GM19438 (cell line): ENCODE data around the gene SH3RF3.
"Not testable (repeated sequence)": the region's sequence is repeated elsewhere in the genome, so short reads cannot be mapped to it uniquely, and the experiment has no call there.

Source experiments
- ATAC-seq: cut with Tn5 transposase; IDR thresholded peaks from one replicate; pipeline ENCODE4 v1.9.1; 2021; ENCODE audit warnings: low read depth; ENCODE audit not compliant: unreplicated experiment

Gene SH3RF3

DNA sequence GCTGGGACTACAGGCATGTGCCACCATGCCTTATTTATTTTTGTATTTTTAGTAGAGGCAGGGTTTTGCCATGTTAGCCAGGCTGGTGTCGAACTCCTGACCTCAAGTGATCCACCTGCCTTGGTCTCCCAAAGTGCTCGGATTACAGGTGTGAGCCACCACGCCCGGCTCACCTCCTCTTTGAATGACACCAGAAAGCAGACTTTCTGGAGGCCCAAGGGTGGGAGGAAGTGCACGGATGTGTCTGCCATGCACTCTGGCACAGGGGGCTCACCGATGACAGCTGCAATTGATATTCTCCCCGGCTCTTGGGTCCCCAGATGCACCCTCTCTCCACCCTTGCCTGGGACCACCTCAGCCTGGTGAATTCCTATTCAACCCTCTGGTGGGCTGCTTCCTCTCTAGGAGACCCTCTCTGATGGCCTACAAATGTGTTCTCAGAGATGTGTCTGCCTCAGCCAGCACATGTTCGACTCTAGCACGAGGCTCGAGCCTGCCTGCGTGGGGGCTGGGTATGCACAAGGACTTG lies 397.5 kb downstream of the SH3RF3 start:
- ATAC-seq = no peak

DNA sequence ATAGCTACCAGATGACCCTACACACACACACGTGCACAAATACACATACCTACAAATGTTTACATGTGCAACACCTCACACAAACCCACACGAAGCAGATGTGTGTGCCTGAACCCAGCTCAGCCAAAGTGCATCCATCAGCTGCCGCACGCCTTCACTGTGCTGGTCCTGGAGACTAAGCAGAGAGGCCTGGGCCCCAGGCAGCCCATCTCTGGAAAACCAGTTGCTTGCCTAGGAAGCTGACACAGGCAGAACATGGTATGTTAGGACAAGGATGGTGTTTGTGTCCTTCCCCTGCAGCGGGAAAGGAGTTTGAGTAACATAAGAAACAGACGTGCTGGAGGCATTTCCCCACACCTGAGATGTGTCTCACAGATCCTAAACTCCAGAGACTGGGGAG lies 398.1 kb downstream of the SH3RF3 start:
- no peak for ATAC-seq

DNA sequence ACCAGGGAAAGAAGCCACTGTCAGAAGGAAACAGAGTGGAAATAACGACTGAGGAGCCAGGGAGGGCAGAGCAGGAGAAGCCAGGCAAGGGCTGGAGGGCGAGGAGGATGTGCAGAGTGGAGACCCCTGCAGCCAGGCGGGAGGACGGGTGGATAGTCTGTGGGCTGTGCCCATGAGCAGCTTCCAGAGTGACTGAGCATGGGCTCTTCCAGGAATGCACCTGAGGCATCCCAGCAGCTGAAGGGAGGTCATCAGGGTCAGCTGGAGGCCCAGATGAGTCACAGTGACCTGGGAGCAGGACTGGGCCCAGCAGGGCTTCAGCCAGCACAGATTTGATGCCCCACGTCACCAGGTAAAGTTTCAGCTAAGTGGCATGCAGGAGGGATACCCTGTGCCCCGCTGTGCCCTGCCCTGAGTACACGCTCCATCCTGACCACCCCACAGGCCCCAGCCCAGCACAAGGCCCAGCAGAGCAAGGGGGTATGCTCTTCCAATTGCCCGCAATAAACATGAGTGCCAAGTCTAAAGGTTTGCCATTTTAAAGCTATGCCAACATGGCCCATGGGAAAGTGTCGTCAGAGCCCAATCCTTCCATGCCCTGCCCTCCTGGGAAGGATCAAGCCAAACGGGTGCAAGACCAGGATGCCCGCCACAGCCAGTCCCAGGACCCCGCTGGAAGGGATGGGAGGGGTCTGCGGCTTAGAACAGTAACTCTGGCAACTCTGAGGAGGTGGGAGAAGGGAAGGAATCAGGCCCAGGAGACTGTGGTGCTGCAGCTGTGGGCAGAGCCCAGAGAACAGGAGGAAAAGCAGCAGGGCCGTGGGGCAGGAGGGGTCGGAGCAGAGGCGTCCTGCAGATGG lies 399.1 kb downstream of the SH3RF3 start:
- ATAC-seq = no peak

DNA sequence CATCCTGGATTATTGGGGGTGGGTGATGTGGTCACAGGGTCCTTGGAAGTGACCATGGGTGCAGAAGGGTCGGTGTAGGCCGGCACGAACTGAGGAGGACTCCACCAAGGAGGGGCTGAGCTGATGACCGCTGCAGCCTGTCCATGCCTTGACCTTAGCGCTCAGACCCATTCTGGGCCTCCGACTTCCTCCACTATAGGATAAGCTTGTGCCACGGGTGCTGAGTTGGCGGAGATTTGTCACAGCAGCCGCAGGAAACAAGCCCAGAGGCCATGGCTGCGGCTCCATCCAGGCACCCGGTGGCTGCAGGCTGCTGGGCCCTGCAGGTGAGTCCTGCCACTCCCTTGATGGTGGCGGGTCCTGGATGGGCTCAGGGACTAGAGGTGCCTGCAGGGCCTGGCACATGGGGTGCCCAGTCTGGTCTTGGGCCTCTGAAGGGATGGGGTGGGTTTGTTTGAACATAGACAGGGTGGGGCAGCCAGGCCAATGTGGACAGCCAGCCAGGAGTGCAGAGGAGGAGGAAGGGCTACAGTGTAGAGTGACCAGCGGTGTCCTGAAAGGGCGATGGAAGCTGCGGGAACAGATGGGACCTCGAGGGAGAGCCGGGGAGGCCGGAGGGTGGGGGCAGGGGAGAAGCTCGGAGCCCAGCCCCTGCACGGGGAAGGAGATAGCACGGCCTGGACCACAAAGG lies 400.0 kb downstream of the SH3RF3 start:
- ATAC-seq = no peak

DNA sequence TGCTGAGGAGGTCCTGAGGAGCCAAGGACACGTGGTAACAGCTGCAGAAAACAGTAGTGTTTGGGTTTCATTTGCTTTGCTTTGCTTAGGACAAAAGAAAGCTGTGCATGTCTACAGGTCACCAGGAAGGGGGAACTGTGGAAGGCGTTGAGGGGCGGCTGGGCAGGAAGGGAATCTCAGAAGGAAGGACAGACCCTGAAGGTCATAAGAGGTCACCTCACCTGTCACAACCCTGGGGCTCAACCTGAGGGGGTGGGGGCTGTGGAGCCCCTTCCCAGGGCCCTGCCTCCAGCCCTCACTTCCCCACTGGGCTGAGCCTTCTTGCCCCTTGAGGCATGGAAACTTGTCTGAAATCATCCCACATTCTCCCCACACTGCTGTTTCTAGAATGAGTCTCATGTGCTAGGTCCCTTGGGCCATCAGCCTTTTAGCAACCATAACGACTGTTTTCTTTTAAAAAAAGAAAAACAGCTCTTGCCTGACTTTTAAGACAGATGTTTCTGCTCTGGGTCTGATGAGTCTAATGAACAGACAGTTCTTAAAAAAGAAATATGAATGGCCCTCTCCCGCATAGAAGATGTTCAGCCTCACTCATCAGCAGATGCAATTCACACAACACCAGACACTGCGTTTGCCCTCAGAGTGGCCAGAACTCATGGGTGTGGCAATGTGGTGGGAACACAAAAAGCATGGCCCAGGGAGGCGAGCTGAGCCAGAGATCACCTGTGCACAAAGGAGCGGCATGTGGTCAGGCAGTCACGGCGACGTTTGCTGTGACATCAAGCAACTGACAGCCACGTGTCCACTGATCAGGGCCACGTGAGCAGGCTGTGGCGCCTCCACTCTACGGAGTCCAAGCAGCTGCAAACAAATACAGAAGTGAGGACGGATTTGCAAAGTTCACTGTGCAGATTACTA lies 400.8 kb downstream of the SH3RF3 start:
- no peak for ATAC-seq

DNA sequence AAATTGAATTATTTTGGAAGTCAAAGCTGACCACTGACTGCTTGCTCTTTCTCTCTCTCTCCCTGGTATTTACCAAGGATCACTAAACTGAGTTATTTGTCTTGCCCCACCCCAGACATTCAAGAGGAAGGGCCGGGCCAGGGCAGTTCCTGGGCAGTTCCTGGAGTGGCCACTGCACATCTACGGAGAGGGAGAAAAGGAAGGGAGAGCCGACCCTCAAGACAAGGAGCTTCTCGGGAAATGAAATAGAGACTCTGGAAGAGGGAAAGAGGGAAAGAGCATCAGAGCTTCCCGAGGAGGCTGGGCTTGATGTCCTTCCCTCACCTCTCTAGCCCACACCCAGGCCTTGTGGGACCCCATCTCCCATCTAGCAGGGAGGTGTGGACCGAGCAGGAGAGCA lies 401.7 kb downstream of the SH3RF3 start:
- no peak for ATAC-seq

DNA sequence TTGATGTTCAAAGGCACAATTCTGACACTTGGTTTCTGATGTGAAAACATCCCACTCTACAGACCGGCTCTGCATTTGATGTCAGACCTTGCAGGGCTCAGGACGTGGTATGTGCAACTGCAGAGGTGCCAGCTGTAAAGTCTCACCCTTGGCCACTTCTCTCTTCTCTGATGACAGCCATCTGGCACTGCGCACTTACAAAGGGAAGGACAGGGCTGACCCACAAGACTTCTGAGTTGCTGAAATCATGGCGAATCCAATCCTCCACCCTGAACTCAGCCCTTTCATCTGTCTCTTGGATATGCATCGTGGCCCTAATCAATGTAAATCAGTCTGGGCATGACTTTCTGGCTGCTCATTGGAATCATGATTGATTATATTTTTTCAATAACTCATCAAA lies 402.2 kb downstream of the SH3RF3 start:
- ATAC-seq = no peak

DNA sequence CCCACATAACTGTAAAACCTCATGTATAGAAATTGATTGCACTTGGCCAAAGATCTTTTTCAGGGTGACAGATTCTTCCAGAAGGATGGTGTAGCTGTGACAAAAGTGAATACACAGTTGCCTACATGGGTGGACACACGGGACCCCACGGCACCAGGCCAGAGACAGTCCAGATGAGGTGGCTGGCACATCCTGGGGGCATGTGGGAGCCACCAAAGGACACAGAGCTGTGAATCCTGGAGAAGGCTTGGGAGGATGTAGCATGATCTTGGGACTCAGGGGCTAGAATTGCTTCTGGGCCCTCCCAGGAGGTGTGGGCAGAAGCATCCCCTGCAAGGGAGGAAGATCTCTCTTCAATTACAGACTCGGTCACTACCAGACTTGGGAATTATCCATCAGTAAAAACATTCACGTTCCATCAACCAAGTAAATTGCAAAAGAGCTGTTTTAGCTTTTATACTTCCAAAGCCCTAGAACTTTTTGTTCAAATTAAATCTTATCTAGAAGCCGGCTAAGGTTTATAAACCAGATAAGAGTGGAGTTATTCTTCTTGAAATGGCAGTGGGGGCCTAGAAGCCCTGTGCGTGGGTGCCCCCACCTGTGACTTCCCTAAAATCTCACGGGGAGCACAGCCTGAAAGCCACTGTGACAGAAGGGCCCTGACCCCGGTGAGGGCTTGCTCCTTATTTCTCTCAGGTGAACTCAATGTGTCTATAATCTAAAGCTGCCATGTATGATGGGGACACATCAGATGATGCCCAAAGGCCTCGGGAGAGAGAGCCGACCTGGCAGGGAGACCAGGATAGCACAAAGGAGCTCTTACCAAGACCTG lies 403.1 kb downstream of the SH3RF3 start:
- no peak for ATAC-seq

DNA sequence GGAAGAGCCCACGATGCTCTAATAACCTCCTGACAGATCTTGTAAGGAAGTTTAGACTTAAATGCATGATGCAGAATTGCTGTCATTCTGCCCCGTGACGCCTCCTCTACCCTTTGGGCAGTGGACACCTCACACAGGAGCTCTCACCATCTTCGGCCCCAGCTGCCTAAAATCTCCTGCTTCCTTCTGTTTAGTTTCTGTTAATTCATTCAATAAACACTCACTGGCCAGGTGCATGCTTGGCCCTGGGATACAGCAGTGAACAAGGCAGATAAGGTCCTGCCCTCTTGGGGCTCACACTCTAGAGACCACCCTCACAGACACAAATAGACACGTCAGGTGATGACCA lies 403.7 kb downstream of the SH3RF3 start:
- no peak for ATAC-seq

DNA sequence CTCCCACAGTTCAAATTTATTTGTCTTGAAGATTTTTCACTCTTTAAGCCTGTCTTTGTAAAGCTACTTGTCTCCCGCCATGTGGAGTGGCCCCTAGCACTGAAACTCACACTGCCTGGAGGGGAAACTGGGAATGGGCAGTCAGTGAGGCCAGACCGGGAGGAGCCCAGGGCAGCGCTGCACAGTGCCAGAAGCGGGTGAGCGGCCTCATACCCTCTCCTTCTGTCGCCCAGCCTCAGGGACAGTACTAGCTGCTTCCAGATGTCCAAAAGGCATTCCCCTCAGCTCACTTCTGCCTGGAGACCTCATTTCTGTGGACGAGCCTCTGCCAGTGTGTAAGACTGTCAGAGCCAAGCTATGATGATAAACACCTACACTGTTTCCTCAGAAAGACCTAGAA lies 404.8 kb downstream of the SH3RF3 start:
- no peak for ATAC-seq

DNA sequence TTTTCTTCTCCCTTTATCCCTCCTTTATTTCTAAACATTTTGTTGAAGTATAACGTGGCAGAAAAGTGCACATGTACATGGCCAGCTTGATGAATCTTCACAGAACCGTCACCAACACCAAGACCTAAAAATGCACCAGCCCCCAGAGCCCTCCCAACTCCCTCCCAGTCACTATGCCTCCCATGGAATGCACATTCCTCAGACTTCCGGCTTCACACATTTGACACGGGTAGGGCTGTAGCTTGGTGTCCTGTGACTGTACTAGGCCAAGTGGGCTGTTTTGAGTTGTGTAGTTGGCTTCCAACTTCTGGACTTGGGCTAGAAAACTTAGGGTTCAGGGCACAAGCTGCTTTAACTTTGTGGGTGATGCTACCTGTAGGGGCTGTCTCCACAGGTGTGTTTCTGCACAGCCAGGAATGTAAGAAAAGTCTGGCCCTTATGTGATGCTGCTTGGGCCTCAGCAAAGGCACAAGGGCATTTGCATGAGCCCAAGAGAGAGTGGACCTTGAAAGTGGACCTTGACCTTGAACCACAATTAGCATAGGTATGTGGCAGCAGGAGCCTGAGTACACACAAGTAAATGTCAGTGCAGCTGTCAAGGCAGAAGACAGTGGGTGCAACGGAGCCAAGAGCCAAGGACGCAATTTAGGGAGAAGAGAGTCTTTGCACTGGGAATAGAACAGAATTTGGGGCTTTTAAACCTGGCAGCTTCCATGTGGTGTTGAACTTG lies 406.4 kb downstream of the SH3RF3 start:
- ATAC-seq = no peak

DNA sequence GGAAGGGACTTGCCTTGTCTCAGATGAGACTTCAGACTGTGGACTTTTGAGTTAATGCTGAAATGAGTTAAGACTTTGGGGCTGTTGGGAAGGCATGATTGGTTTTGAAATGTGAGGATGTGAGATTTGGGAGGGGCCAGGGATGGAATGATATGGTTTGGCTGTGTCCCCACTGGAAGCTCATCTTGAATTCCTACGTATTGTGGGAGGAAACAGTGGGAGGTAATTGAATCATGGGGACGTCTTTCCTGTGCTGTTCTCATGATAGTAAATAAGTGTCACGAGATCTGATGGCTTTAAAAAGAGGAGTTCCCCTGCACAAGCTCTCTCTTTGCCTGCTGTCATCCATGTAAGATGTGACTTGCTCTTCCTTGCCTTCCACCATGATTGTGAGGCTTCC lies 407.6 kb downstream of the SH3RF3 start:
- ATAC-seq = not testable (repeated sequence)

DNA sequence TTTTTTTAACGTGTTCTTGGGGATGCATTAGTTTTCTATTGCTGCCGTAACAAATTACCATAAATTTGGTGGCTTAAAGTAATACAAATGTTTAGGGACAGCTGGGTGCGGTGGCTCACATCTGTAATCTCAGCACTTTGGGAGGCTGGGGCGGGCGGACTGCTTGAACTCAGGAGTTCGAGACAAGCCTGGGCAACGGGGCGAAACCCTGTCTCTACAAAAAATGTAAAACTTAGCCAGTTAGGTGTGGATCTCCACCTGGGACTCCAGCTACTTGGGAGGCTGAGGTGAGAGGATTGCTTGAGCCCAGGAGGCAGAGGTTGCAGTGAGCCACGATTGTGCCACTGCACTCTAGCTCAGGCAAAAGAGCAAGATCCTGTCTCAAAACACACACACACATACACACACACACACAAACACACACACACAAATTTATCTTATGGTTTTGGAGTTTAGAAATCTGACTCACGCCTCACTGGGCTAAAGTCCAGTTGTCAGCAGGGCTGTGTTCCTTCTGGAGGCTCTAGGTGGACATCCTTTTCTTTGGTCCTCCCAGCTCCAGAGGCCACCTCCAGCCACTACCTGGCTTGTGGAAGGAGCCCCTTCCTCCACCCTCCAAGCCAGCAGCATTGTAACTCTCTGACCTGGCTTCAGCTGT lies 408.7 kb downstream of the SH3RF3 start:
- ATAC-seq = no peak

DNA sequence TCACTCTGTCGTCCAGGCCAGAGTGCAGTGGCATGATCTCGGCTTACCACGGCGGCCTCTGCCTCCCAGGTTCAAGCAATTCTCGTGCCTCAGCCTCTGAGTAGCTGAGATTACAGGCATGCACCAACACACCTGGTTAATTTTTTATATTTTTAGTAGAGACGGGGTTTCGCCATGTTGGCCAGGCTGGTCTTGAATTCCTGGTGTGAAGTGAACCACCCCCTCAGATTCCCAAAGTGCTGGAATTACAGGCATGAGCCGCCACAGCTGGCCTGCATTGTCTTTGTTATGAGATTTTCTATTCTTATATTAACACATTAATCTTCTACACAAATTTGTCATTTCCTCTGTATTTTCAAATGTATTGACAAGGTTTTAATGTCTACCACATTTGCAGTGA lies 409.5 kb downstream of the SH3RF3 start:
- ATAC-seq = no peak

DNA sequence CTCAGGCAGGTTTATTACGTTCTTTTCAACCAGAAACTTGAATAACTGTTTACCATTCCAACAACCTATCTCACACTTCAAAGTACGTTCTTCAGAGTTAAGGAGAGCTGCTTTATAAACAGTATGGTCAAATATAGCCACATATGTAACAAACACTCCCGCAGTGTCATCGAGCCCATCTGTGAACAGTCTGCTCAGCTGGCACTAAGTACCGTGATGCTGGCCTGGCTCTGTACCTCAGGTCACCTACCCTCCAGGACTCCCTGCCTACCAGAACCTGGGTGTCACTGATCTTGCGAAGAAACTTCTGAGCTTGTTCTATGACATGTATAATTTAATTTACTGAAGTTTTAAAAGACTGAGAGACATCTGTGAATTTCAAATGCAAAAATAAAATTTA lies 413.4 kb downstream of the SH3RF3 start:
- no peak for ATAC-seq

DNA sequence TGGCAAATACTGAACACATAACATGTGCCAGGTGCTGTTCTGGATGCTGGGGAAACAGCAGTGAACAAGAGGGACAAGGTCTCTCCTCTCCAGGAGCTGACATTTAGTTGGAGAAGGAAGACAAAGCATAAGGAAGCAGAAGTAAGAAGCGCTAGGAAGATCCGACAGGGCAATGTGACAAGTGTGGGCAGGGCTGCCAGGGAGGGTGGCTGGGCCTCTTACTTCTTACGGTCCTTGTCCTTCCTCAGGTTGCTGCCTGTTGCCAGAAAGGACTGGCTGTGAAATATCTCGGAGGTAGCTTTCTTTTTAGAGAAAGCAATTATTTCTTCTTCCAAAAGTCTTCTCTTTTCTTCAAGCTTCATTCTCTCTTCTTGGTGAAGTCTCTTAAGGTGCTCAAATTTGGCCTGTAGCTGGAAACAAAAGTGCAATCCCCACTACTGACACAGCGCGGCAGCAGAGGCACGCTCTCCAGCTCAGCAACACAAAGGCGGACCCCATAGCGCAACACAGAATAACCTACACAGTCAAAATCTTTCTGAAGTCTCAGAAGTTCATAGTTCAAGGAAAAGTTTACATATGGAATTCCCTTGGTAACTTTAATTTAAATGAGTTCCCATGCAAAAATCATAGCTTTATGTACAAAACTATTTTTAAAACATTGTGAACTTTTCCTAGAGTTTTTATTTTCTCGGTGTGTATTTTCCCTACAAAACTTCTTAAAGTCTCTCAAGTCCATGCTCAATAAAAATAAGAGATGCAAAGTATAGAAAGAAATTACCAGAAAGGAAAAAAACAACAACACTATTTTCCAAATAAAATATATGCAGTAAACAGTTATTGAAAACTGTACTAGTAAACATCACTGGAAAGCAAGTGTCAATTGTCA lies 417.1 kb downstream of the SH3RF3 start:
- no peak for ATAC-seq

DNA sequence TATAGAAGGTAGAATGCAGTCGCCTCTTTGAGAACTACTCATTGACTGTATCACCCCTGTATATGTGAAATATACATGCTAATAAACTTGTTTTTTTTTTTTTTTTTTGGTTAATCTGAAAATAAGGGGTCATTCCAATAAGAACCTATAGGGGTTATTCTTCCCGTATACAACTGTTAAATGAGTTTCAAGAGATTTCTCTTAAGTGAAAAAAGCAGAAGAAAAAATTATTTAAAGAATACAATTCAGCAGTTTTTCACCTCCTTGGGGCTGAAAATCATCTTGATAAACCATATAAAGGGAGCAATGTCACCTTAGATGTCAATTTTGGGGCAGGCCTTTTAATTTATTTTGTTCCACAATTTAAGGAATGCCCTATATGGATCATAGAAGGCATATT lies 418.3 kb downstream of the SH3RF3 start:
- ATAC-seq = no peak

DNA sequence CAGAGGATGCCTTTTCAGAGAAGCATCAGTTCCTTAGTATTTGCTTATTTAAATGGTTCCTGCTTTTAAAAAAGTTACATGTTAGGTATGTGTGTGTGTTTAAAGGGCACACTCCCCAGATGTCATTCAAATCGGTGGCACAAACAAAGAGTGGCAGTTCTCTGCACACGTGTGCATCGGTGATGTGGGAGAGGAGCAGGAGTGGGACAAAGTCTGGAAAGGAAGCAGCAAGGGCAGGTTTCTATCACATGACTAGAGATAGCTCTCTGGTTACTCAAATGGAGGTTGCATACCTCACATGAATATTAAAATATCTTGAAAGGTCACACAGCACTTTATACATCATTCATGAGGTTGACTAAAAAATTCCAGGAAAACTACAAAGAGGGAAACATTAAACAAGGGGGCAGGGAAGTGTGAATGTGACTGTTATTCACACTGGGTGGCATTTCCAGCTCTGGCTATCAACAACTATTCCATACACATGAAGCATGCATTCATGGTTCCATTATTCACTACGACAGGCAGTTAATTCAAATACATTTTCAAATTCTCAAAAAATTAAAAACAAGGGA lies 420.1 kb downstream of the SH3RF3 start:
- ATAC-seq = no peak
